Activated CD4-positive, alpha-beta T cell treated with anti-CD3 and anti-CD28 coated beads, Interleukin-2, amount 50 U/mL, for 48 hours (primary cell): ENCODE measurements around the gene MEIS3.

ENCODE experiments used
- DNase-seq, 2 experiments: peaks; one replicate each; pipeline ENCODE4 v3.0.0-alpha.2; 2020

MEIS3 gene

GRCh38 chr19:47435196-47435595 is 15.9 kb upstream of the MEIS3 start:
- DNase-seq = no peak

- no peak for DNase-seq
Observed at GRCh38 chr19:47434088-47434487, 14.8 kb upstream of the MEIS3 start.

- DNase-seq = no peak
Observed at GRCh38 chr19:47433121-47433520, 13.8 kb upstream of the MEIS3 start.

GRCh38 chr19:47432499-47432898 is 13.2 kb upstream of the MEIS3 start:
- DNase-seq = no peak

- no peak for DNase-seq
Observed at GRCh38 chr19:47432091-47432490, 12.8 kb upstream of the MEIS3 start.

GRCh38 chr19:47430041-47430802 is 10.9 kb upstream of the MEIS3 start:
- peak; percentile 37 to 52 for DNase-seq

GRCh38 chr19:47429140-47429793 is 9.9 kb upstream of the MEIS3 start:
- no peak for DNase-seq

GRCh38 chr19:47428177-47428894 is 9.0 kb upstream of the MEIS3 start:
- peak; percentile 87 to 90 for DNase-seq

- DNase-seq = peak; percentile 72 to 81
Observed at GRCh38 chr19:47427241-47428176, 8.2 kb upstream of the MEIS3 start.

GRCh38 chr19:47423203-47423882 is 4.0 kb upstream of the MEIS3 start:
- no peak for DNase-seq

- no peak for DNase-seq
Observed at GRCh38 chr19:47422417-47423163, 3.3 kb upstream of the MEIS3 start.

GRCh38 chr19:47421844-47422395 is 2.6 kb upstream of the MEIS3 start:
- DNase-seq = no peak

- no peak for DNase-seq
Observed at GRCh38 chr19:47421244-47421786, 2.0 kb upstream of the MEIS3 start.

GRCh38 chr19:47419789-47420188 is 462 bp upstream of the MEIS3 start:
- no peak for DNase-seq

- DNase-seq = no peak
Observed at GRCh38 chr19:47418692-47419029, 666 bp downstream of the MEIS3 start.

- DNase-seq = no peak
Observed at GRCh38 chr19:47417746-47418691, 1.3 kb downstream of the MEIS3 start.

GRCh38 chr19:47417107-47417745 is 2.1 kb downstream of the MEIS3 start:
- DNase-seq = no peak

GRCh38 chr19:47416643-47416985 is 2.7 kb downstream of the MEIS3 start:
- no peak for DNase-seq

GRCh38 chr19:47415953-47416642 is 3.2 kb downstream of the MEIS3 start:
- DNase-seq = no peak
